Mesenchymal stem cell (in vitro differentiated cells and primary cell): ENCODE measurements around the gene NPNT.
A peak's percentile ranks its signal among the peaks of the same experiment; 100 is the strongest.
"Not testable (repeated sequence)": the region's sequence is repeated elsewhere in the genome, so short reads cannot be mapped to it uniquely, and the experiment has no call there.

Experiments used
- DNase-seq: peaks from one replicate; pipeline ENCODE4 v3.0.0-alpha.2; 2013
- H2AFZ ChIP-seq: one replicate; pipeline ENCODE4 v1.6.1; 2013; ENCODE audit warnings: low read depth, mild to moderate bottlenecking, control low read depth, inconsistent platforms, low read length, moderate library complexity
- H2AK5ac ChIP-seq: 2 replicates; pipeline ENCODE4 v1.6.1; 2013; ENCODE audit warnings: low read length, moderate library complexity, mild to moderate bottlenecking, inconsistent platforms; ENCODE audit not compliant: severe bottlenecking
- H2BK120ac ChIP-seq: one replicate; pipeline ENCODE4 v1.6.1; 2013; ENCODE audit warnings: low read depth, mild to moderate bottlenecking, inconsistent platforms, low read length, moderate library complexity
- H2BK12ac ChIP-seq, 2 experiments: one replicate each; pipeline ENCODE4 v1.6.1; 2013; ENCODE audit warnings: inconsistent platforms in 2 of 2, low read length in 2 of 2, mild to moderate bottlenecking in 2 of 2, moderate library complexity in 2 of 2, control low read depth in 1 of 2
- H2BK15ac ChIP-seq: one replicate; pipeline ENCODE4 v1.6.1; 2013; ENCODE audit warnings: mild to moderate bottlenecking, low read depth, inconsistent platforms; ENCODE audit not compliant: poor library complexity, severe bottlenecking
- H2BK5ac ChIP-seq: 2 replicates; pipeline ENCODE4 v1.6.1; 2013; ENCODE audit warnings: low read depth, mild to moderate bottlenecking, low read length, control low read depth, inconsistent platforms; ENCODE audit not compliant: poor library complexity, severe bottlenecking
- H3K14ac ChIP-seq, 2 experiments: one replicate each; pipeline ENCODE4 v1.6.1; 2013; ENCODE audit warnings: inconsistent platforms in 2 of 2, low read length in 2 of 2, control low read depth in 1 of 2, mild to moderate bottlenecking in 1 of 2, moderate library complexity in 1 of 2
- H3K18ac ChIP-seq, 2 experiments: one replicate each; pipeline ENCODE4 v1.6.1; 2013; ENCODE audit warnings: inconsistent platforms in 2 of 2, low read length in 2 of 2, control low read depth in 1 of 2, low read depth in 1 of 2, mild to moderate bottlenecking in 1 of 2
- H3K23ac ChIP-seq, 2 experiments: one replicate each; pipeline ENCODE4 v1.6.1; 2013; ENCODE audit warnings: inconsistent platforms in 2 of 2, low read length in 2 of 2, mild to moderate bottlenecking in 2 of 2, moderate library complexity in 2 of 2, control low read depth in 1 of 2
- H3K27ac ChIP-seq: 2 replicates; pipeline ENCODE4 v1.5.1; 2013; ENCODE audit warnings: mild to moderate bottlenecking, moderate library complexity, low read length, control low read depth, inconsistent platforms; ENCODE audit not compliant: poor library complexity, severe bottlenecking
- H3K27me3 ChIP-seq, 2 experiments: 2 replicates each; pipeline versions ENCODE4 v1.6.1 to v1.7.0; 2013; ENCODE audit warnings: low read length in 2 of 2, mild to moderate bottlenecking in 2 of 2, moderate library complexity in 2 of 2, control low read depth in 1 of 2, inconsistent platforms in 1 of 2; ENCODE audit not compliant: control insufficient read depth in 1 of 2, insufficient read depth in 1 of 2
- H3K36me3 ChIP-seq, 2 experiments: 2 replicates each; pipeline versions ENCODE4 v1.6.1 to v1.7.0; 2013; ENCODE audit warnings: low read length in 2 of 2, control low read depth in 1 of 2, inconsistent platforms in 1 of 2, low read depth in 1 of 2, mild to moderate bottlenecking in 1 of 2; ENCODE audit not compliant: insufficient read depth in 2 of 2, control insufficient read depth in 1 of 2
- H3K4ac ChIP-seq, 2 experiments: one replicate each; pipeline ENCODE4 v1.6.1; 2013; ENCODE audit warnings: inconsistent platforms in 2 of 2, low read length in 2 of 2, mild to moderate bottlenecking in 2 of 2, moderate library complexity in 2 of 2, control low read depth in 1 of 2, low read depth in 1 of 2
- H3K4me1 ChIP-seq: 2 replicates; pipeline ENCODE4 v1.6.1; 2013; ENCODE audit warnings: low read depth, low read length, control low read depth; ENCODE audit not compliant: control insufficient read depth, insufficient read depth
- H3K4me2 ChIP-seq: 2 replicates; pipeline ENCODE4 v1.6.1; 2013; ENCODE audit warnings: low read length, mild to moderate bottlenecking, inconsistent platforms; ENCODE audit not compliant: poor library complexity, severe bottlenecking
- H3K4me3 ChIP-seq, 2 experiments: 2 replicates each; pipeline versions ENCODE4 v1.5.1 to v1.7.0; 2013; ENCODE audit warnings: low read length in 2 of 2, mild to moderate bottlenecking in 2 of 2, control low read depth in 1 of 2, low read depth in 1 of 2; ENCODE audit not compliant: insufficient read depth in 1 of 2
- H3K79me1 ChIP-seq: replicated peaks from 2 replicates; pipeline ENCODE4 v1.6.1; 2013; ENCODE audit warnings: mild to moderate bottlenecking, control low read depth, low read length, inconsistent platforms; ENCODE audit not compliant: poor library complexity, severe bottlenecking
- H3K9ac ChIP-seq: 2 replicates; pipeline ENCODE4 v1.7.0; 2013; ENCODE audit warnings: mild to moderate bottlenecking, low read length, moderate library complexity
- H3K9me3 ChIP-seq: 2 replicates; pipeline ENCODE4 v1.7.0; 2013; ENCODE audit warnings: mild to moderate bottlenecking, low read length; ENCODE audit not compliant: control insufficient read depth
- H4K8ac ChIP-seq: one replicate; pipeline ENCODE4 v1.6.1; 2013; ENCODE audit warnings: inconsistent platforms, mild to moderate bottlenecking, low read length, moderate library complexity
- H4K91ac ChIP-seq: one replicate; pipeline ENCODE4 v1.6.1; 2013; ENCODE audit warnings: mild to moderate bottlenecking, low read length, inconsistent platforms
- WGBS: methylation state at CpG from one replicate; pipeline ENCODE4 v1.1.7; 2013; ENCODE audit warnings: mixed read lengths; 5-methylcytosine and 5-hydroxymethylcytosine counted together

Gene NPNT

GRCh38 chr4:105852230-105852629, 43.0 kb upstream of the NPNT start:
- H3K14ac ChIP-seq, H3K4me1 ChIP-seq, H3K4ac ChIP-seq, H3K36me3 ChIP-seq, H3K79me1 ChIP-seq, H4K8ac ChIP-seq, H2BK15ac ChIP-seq, H4K91ac ChIP-seq, H2AFZ ChIP-seq, DNase-seq, H2BK120ac ChIP-seq, H2BK5ac ChIP-seq, H3K4me3 ChIP-seq, H2BK12ac ChIP-seq, H3K9me3 ChIP-seq, H2AK5ac ChIP-seq, H3K23ac ChIP-seq, H3K4me2 ChIP-seq, H3K27me3 ChIP-seq, H3K9ac ChIP-seq, H3K27ac ChIP-seq: not testable (repeated sequence)
- WGBS = 100% methylated on average over 1 of the region's 2 CpGs
- H3K18ac ChIP-seq = peak overlapping the region in 1 of 2 experiments; percentile 48

- no peak overlapping the region for H2AK5ac ChIP-seq
- H3K27ac ChIP-seq = no peak overlapping the region
- H3K36me3 ChIP-seq = peaks cover 0 to 6% of the 10 kb centered on the region in 2 experiments
- H3K27me3 ChIP-seq = no peaks in the 10 kb centered on the region
- H4K91ac ChIP-seq = no peak overlapping the region
- H2BK15ac ChIP-seq = no peak overlapping the region
- over 99% methylated on average over 9 of the region's 10 CpGs for WGBS
- no peaks in the 10 kb centered on the region for H3K4me1 ChIP-seq
- no peak overlapping the region for H3K4me3 ChIP-seq
- no peak overlapping the region for H2BK120ac ChIP-seq
- H2BK5ac ChIP-seq = no peak overlapping the region
- H3K79me1 ChIP-seq = no peaks in the 10 kb centered on the region
- no peak overlapping the region for H3K4ac ChIP-seq
- no peak overlapping the region for H2BK12ac ChIP-seq
- peak overlapping the region in 1 of 2 experiments; percentile 16 for H3K18ac ChIP-seq
- DNase-seq = no peak
- no peak overlapping the region for H3K9ac ChIP-seq
- H3K14ac ChIP-seq = no peak overlapping the region
- no peak overlapping the region for H3K4me2 ChIP-seq
- H4K8ac ChIP-seq = no peak overlapping the region
- no peak overlapping the region for H3K23ac ChIP-seq
- peaks cover 11% of the 10 kb centered on the region for H3K9me3 ChIP-seq
- H2AFZ ChIP-seq = no peak overlapping the region
Measured at GRCh38 chr4:105858466-105859040, 36.7 kb upstream of the NPNT start.

GRCh38 chr4:105859233-105859632, 36.0 kb upstream of the NPNT start:
- H3K4me3 ChIP-seq = no peak overlapping the region
- H3K4me2 ChIP-seq = no peak overlapping the region
- H3K27ac ChIP-seq = no peak overlapping the region
- no peaks in the 10 kb centered on the region for H3K79me1 ChIP-seq
- WGBS = no CpG with 5 or more reads among the region's 1 CpG
- H3K9me3 ChIP-seq = peaks cover 11% of the 10 kb centered on the region
- H2BK120ac ChIP-seq = no peak overlapping the region
- H2AFZ ChIP-seq = no peak overlapping the region
- H2AK5ac ChIP-seq = no peak overlapping the region
- H3K4me1 ChIP-seq = no peaks in the 10 kb centered on the region
- H3K9ac ChIP-seq = peak overlapping the region; percentile 56
- H4K91ac ChIP-seq = no peak overlapping the region
- no peak overlapping the region for H2BK15ac ChIP-seq
- no peak overlapping the region for H3K4ac ChIP-seq
- no peak overlapping the region for H3K18ac ChIP-seq
- no peak overlapping the region for H3K23ac ChIP-seq
- H3K27me3 ChIP-seq = no peaks in the 10 kb centered on the region
- no peak overlapping the region for H2BK5ac ChIP-seq
- H2BK12ac ChIP-seq = no peak overlapping the region
- peak; percentile 87 for DNase-seq
- H4K8ac ChIP-seq = no peak overlapping the region
- H3K36me3 ChIP-seq = peaks cover 0 to 6% of the 10 kb centered on the region in 2 experiments
- H3K14ac ChIP-seq = no peak overlapping the region

- no peak overlapping the region for H4K91ac ChIP-seq
- H3K9ac ChIP-seq = no peak overlapping the region
- 83% methylated on average over 1 of the region's 3 CpGs for WGBS
- H2AK5ac ChIP-seq = no peak overlapping the region
- DNase-seq = no peak
- no peak overlapping the region for H3K27ac ChIP-seq
- H2AFZ ChIP-seq = no peak overlapping the region
- no peak overlapping the region for H3K4me3 ChIP-seq
- H3K4me1 ChIP-seq = no peaks in the 10 kb centered on the region
- H3K14ac ChIP-seq = no peak overlapping the region
- H3K18ac ChIP-seq = no peak overlapping the region
- no peak overlapping the region for H4K8ac ChIP-seq
- no peaks in the 10 kb centered on the region for H3K27me3 ChIP-seq
- H3K4ac ChIP-seq = no peak overlapping the region
- no peak overlapping the region for H2BK5ac ChIP-seq
- no peak overlapping the region for H3K4me2 ChIP-seq
- no peak overlapping the region for H3K23ac ChIP-seq
- H3K9me3 ChIP-seq = no peaks in the 10 kb centered on the region
- H3K79me1 ChIP-seq = no peaks in the 10 kb centered on the region
- H2BK12ac ChIP-seq = no peak overlapping the region
- no peak overlapping the region for H2BK120ac ChIP-seq
- no peak overlapping the region for H2BK15ac ChIP-seq
- H3K36me3 ChIP-seq = no peaks in the 10 kb centered on the region
Measured at GRCh38 chr4:105870963-105871362, 24.3 kb upstream of the NPNT start.
